Measurements from ENCODE around the gene GULP1. TPM values are rescaled to one million over a fixed set of nuclear protein-coding genes. Genes with fewer than 3 reads are reported as not detected.

GULP1 gene
- total and polyA plus RNA-seq, 12 donors, result 2.0 to 6.0 (median 4.7) TPM

GRCh38 chr2:188345020-188345419 lies 53.3 kb downstream of the GULP1 start:
- ATAC-seq (no peak), DNase-seq (no peak)
- intact Hi-C loops (cut with DNase I), result no loop called here
- Histone ChIP-seq H3K27ac (no peak overlapping the region), H3K4me3 (no peak overlapping the region), H3K4me1 (no peaks in the 10 kb centered on the region), H3K27me3 (no peaks in the 10 kb centered on the region), H3K9me3 (peaks cover 0 to 3% (median 0%) of the 10 kb centered on the region in 11 donors), H3K36me3 (no peaks in the 10 kb centered on the region)
- no peak for TF ChIP-seq CTCF (IDR thresholded peaks at IDR 0.05)
- 78 to 82% methylated on average over 3 of the region's 3 CpGs for WGBS, 2 donors

- Histone ChIP-seq H3K4me1 (no peaks in the 10 kb centered on the region), H3K9me3 (peaks cover 0 to 3% (median 0%) of the 10 kb centered on the region in 11 donors), H3K27me3 (no peaks in the 10 kb centered on the region), H3K36me3 (no peaks in the 10 kb centered on the region), H3K4me3 (no peak overlapping the region), H3K27ac (no peak overlapping the region)
- DNase-seq, result no peak
- intact Hi-C loops (cut with DNase I), result no loop called here
- no peak for ATAC-seq
- no peak for TF ChIP-seq CTCF (IDR thresholded peaks at IDR 0.05)
Observed at GRCh38 chr2:188345426-188345825, 53.8 kb downstream of the GULP1 start.

GRCh38 chr2:188345831-188346458 lies 54.3 kb downstream of the GULP1 start:
- DNase-seq, result no peak
- 70 to 71% methylated on average over 3 of the region's 3 CpGs for WGBS, 2 donors
- Histone ChIP-seq H3K27me3 (no peaks in the 10 kb centered on the region), H3K4me1 (no peaks in the 10 kb centered on the region), H3K4me3 (no peak overlapping the region), H3K36me3 (no peaks in the 10 kb centered on the region), H3K9me3 (no peaks in the 10 kb centered on the region), H3K27ac (no peak overlapping the region)
- no peak for ATAC-seq
- TF ChIP-seq CTCF (IDR thresholded peaks at IDR 0.05), result no peak
- intact Hi-C loops (cut with DNase I), result no loop called here

DNA sequence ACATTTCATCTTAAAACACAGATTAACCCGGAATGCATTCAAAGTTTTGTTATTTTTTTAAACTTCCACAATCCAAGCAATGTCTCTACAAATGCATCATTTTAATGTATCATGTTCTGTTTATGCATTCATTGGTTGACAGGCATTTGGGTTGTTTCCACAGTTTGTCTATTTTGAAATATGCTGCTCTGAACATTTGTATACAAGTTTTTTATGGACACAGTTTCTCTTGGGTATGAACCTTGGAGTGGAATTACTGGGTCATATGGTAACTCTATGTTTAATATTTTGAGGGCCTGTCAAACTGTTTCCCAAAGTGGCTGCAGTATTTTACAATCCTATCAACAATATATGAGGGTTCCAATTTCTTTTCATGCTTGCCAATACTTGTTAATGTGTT lies 57.3 kb downstream of the GULP1 start:
- ATAC-seq (no peak), DNase-seq (no peak)
- H3K4me3 ChIP-seq, result no peak overlapping the region
- no peaks in the 10 kb centered on the region for H3K27me3 ChIP-seq
- TF ChIP-seq CTCF (IDR thresholded peaks at IDR 0.05), result no peak
- no peaks in the 10 kb centered on the region for H3K36me3 ChIP-seq
- no peak overlapping the region for H3K27ac ChIP-seq
- intact Hi-C loops (cut with DNase I), result no loop called here
- WGBS, 2 donors, result 91 to 93% methylated on average over 1 of the region's 1 CpG
- H3K4me1 ChIP-seq, result no peaks in the 10 kb centered on the region
- no peaks in the 10 kb centered on the region for H3K9me3 ChIP-seq

Data from heart right ventricle (tissue), 16 donors.